CD4-positive, alpha-beta T cell (primary cell): ENCODE measurements around the gene PRM2. TPM values are rescaled to one million over a fixed set of nuclear protein-coding genes. Genes with fewer than 3 reads are reported as not detected.
A peak's percentile ranks its signal among the peaks of the same experiment; 100 is the strongest.

Source experiments
- ATAC-seq: fragments of 200-7000 bp; cut with Tn5 transposase; one replicate; pipeline ENCODE4 v1.10.0; 2022; ENCODE audit warnings: mild to moderate bottlenecking; ENCODE audit not compliant: poor library complexity
- CTCF ChIA-PET: fragments of 350-600 bp; sonication (Branson Sonifier 250); formaldehyde crosslinking; loops from one replicate; lab custom pipeline; 2021; ENCODE audit warnings: antibody characterized with exemption, inconsistent platforms; lab: Charles Lee
- POLR2A ChIA-PET: fragments of 350-600 bp; sonication (Branson Sonifier 250); formaldehyde crosslinking; loops from one replicate; lab custom pipeline; 2021; ENCODE audit warnings: antibody characterized with exemption, inconsistent platforms; lab: Charles Lee
- DNase-seq, 14 experiments: peaks; one replicate each; pipeline ENCODE4 v3.0.0-alpha.2; 2013 to 2020; ENCODE audit warnings: mixed read lengths in 2 of 14
- H3K27ac ChIP-seq, 2 donors: one replicate each; pipeline versions ENCODE4 v1.5.1 to v1.7.0; 2013; ENCODE audit warnings: low read length in 2 of 2, low read depth in 1 of 2, mild to moderate bottlenecking in 1 of 2
- H3K27me3 ChIP-seq, 2 experiments: 1 replicate in 1 of 2; 2 replicates in 1 of 2; pipeline versions ENCODE4 v1.6.1 to v1.7.0; 2013; ENCODE audit warnings: low read length in 2 of 2, control low read depth in 1 of 2, mild to moderate bottlenecking in 1 of 2, moderate library complexity in 1 of 2; ENCODE audit not compliant: insufficient read depth in 2 of 2, control insufficient read depth in 1 of 2
- H3K36me3 ChIP-seq: one replicate; pipeline ENCODE4 v1.6.1; 2013; ENCODE audit warnings: low read length, control low read depth; ENCODE audit not compliant: insufficient read depth
- H3K4me1 ChIP-seq: one replicate; pipeline ENCODE4 v1.6.1; 2013; ENCODE audit warnings: low read length, control low read depth; ENCODE audit not compliant: insufficient read depth
- H3K4me3 ChIP-seq: one replicate; pipeline ENCODE4 v1.5.1; 2013; ENCODE audit warnings: mild to moderate bottlenecking, low read length, moderate library complexity
- H3K9me3 ChIP-seq, 2 experiments: 1 replicate in 1 of 2; 2 replicates in 1 of 2; pipeline versions ENCODE4 v1.6.1 to v1.7.0; 2013; ENCODE audit warnings: low read length in 2 of 2, mild to moderate bottlenecking in 2 of 2, control low read depth in 1 of 2, moderate library complexity in 1 of 2; ENCODE audit not compliant: control insufficient read depth in 1 of 2, insufficient read depth in 1 of 2
- H3K27ac Mint-ChIP-seq: one replicate; pipeline ENCODE4 v1.8.0; 2020; ENCODE audit warnings: mixed read lengths
- H3K27me3 Mint-ChIP-seq: one replicate; pipeline ENCODE4 v1.8.0; 2021; ENCODE audit warnings: mixed read lengths
- H3K36me3 Mint-ChIP-seq: one replicate; pipeline ENCODE4 v1.8.0; 2021; ENCODE audit warnings: low read depth, mixed read lengths
- H3K4me1 Mint-ChIP-seq: one replicate; pipeline ENCODE4 v1.8.0; 2021; ENCODE audit warnings: low read depth, mixed read lengths
- H3K4me3 Mint-ChIP-seq: one replicate; pipeline ENCODE4 v1.8.0; 2020; ENCODE audit warnings: mild to moderate bottlenecking, mixed read lengths
- H3K9me3 Mint-ChIP-seq: one replicate; pipeline ENCODE4 v1.8.0; 2020; ENCODE audit warnings: mixed read lengths
- intact Hi-C, 2 experiments: fragments of 100-400 bp; cut with DNase I in 1 of 2; cut with micrococcal nuclease in 1 of 2; formaldehyde crosslinking; loops; one replicate each; pipeline versions ENCODE4 v1.15.1 to v1.9.0; 2023 to 2025; cut with DNase I, micrococcal nuclease
- total RNA-seq, 174 experiments: library from RNA in 2 of 174; stranded (reverse) in 2 of 174; gene quantifications; one replicate each; pipeline ENCODE4 v1.2.3 and lab custom pipeline; 2021 to 2026
- TF ChIP-seq, protein P1 (sequence below): fragments of 200-600 bp; IDR thresholded peaks from one replicate; pipeline ENCODE4 v1.8.0; 2022; ENCODE audit warnings: antibody characterized with exemption, mild to moderate bottlenecking

The PRM2 gene
- total RNA-seq, 2 experiments from 2014 or later: not detected

- DNase-seq (peak in 9 of 14 experiments; percentile 30 to 76 (median 46)), ATAC-seq (peak; percentile 82)
- Mint-ChIP-seq H3K36me3 (no peaks in the 10 kb centered on the region), H3K4me3 (peak overlapping the region; percentile 72), H3K9me3 (no peaks in the 10 kb centered on the region), H3K27me3 (no peaks in the 10 kb centered on the region), H3K4me1 (peaks cover 30% of the 10 kb centered on the region), H3K27ac (peak overlapping the region; percentile 73)
- TF ChIP-seq, protein P1, sequence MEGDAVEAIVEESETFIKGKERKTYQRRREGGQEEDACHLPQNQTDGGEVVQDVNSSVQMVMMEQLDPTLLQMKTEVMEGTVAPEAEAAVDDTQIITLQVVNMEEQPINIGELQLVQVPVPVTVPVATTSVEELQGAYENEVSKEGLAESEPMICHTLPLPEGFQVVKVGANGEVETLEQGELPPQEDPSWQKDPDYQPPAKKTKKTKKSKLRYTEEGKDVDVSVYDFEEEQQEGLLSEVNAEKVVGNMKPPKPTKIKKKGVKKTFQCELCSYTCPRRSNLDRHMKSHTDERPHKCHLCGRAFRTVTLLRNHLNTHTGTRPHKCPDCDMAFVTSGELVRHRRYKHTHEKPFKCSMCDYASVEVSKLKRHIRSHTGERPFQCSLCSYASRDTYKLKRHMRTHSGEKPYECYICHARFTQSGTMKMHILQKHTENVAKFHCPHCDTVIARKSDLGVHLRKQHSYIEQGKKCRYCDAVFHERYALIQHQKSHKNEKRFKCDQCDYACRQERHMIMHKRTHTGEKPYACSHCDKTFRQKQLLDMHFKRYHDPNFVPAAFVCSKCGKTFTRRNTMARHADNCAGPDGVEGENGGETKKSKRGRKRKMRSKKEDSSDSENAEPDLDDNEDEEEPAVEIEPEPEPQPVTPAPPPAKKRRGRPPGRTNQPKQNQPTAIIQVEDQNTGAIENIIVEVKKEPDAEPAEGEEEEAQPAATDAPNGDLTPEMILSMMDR: no peak
- Histone ChIP-seq H3K9me3 (no peaks in the 10 kb centered on the region), H3K36me3 (no peaks in the 10 kb centered on the region), H3K27me3 (no peaks in the 10 kb centered on the region), H3K27ac (peak overlapping the region in 1 of 2 donors; percentile 36), H3K4me3 (no peak overlapping the region), H3K4me1 (peaks cover 26% of the 10 kb centered on the region)
- POLR2A ChIA-PET: interaction anchor here (0.6 to 1.6 kb wide), 8 partner anchors 9 to 98 kb away, joined by 3 to 12 read pairs (median 4); no protein-coding TSS in a partner anchor
- intact Hi-C loops: no loop called here
- CTCF ChIA-PET: interaction anchor here (1.1 kb wide), 1 partner anchor 310 kb away, joined by 5 read pairs; no protein-coding TSS in a partner anchor
These were observed 12.5 kb downstream of the PRM2 start for GRCh38 chr16:11263737-11264136.

GRCh38 chr16:11262915-11263314 lies 13.4 kb downstream of the PRM2 start:
- ChIA-PET POLR2A (interaction anchor here (0.8 to 1.6 kb wide), 5 partner anchors 8 to 99 kb away, joined by 3 to 12 read pairs (median 4); no protein-coding TSS in a partner anchor), CTCF (interaction anchor here (1.1 kb wide), 1 partner anchor 309 kb away, joined by 5 read pairs; no protein-coding TSS in a partner anchor)
- H3K4me1 ChIP-seq: peaks cover 35% of the 10 kb centered on the region
- intact Hi-C loops: no loop called here
- Mint-ChIP-seq H3K4me3 (peak overlapping the region; percentile 7), H3K4me1 (peaks cover 37% of the 10 kb centered on the region), H3K36me3 (no peaks in the 10 kb centered on the region), H3K27me3 (no peaks in the 10 kb centered on the region), H3K9me3 (no peaks in the 10 kb centered on the region), H3K27ac (peak overlapping the region; percentile 73)
- H3K27me3 ChIP-seq: no peaks in the 10 kb centered on the region
- H3K27ac ChIP-seq: no peak overlapping the region
- ATAC-seq: no peak
- no peak overlapping the region for H3K4me3 ChIP-seq
- DNase-seq: peak in 1 of 14 experiments; percentile 14
- H3K36me3 ChIP-seq: no peaks in the 10 kb centered on the region
- H3K9me3 ChIP-seq: no peaks in the 10 kb centered on the region
- TF ChIP-seq, protein P1: no peak

DNA sequence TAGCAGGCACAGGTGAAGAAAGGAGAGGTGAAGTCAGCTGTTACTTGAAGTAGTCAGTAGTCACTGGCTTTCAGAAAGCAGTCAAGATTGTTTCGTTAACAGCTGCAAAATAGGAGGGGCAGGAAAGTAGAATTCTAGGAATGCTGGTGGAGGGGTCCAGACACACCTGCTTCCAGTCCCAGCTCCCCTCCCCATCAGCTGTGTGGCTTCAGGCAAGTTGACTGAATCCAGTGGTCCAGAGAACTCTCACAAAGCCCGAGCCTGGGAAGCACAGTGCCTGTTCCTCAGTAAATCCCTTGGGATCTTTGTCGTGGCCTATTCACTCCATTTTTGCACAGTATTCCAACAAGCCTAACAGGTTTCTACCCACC lies 15.7 kb downstream of the PRM2 start:
- Mint-ChIP-seq H3K36me3 (peaks cover 9% of the 10 kb centered on the region), H3K9me3 (no peaks in the 10 kb centered on the region), H3K27ac (no peak overlapping the region), H3K4me1 (peaks cover 51% of the 10 kb centered on the region), H3K4me3 (peak overlapping the region; percentile 42), H3K27me3 (no peaks in the 10 kb centered on the region)
- no peak overlapping the region for H3K4me3 ChIP-seq
- no peaks in the 10 kb centered on the region for H3K9me3 ChIP-seq
- DNase-seq: no peak
- no peaks in the 10 kb centered on the region for H3K36me3 ChIP-seq
- no peak for ATAC-seq
- CTCF ChIA-PET: interaction anchor here (1.3 kb wide), 1 partner anchor 35 kb away, joined by 3 read pairs; no protein-coding TSS in a partner anchor
- POLR2A ChIA-PET: interaction anchor here (0.7 kb wide), 1 partner anchor 36 kb away, joined by 6 read pairs; no protein-coding TSS in a partner anchor
- no peaks in the 10 kb centered on the region for H3K27me3 ChIP-seq
- no peak overlapping the region for H3K27ac ChIP-seq
- H3K4me1 ChIP-seq: peaks cover 48% of the 10 kb centered on the region
- intact Hi-C loops: no loop called here
- TF ChIP-seq, protein P1: no peak
